Stimulated activated CD8-positive, alpha-beta memory T cell treated with anti-CD3 and anti-CD28 coated beads, Interleukin-7, amount 100 ng/mL, for 4 hours (primary cell): ENCODE results near the gene USP7.
"Not testable (repeated sequence)": the region's sequence is repeated elsewhere in the genome, so short reads cannot be mapped to it uniquely, and the experiment has no call there.

Experiments
- DNase-seq, 2 donors: peaks; one replicate each; pipeline ENCODE4 v3.0.0-alpha.2; 2020; ENCODE audit warnings: low read depth in 2 of 2

The USP7 gene

DNA sequence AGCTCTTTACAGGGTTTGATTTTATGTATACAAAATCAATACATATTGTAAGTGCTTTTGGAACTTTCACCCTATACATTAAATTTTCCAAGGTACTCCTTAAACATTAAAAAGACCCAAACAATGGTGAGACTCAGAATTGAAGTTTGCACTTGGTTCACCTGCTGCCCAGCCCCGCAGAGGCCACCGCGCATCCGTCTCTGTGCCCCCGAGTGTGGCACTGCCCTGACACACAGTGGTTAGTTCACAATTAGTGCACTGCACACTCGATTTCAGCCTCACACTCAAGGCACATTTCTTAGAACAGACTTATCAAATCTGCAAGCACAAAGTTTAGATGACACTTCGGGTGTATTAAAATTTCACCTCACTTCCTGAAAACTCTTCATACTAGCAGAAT is 38.3 kb downstream of the USP7 start:
- no peak for DNase-seq

DNA sequence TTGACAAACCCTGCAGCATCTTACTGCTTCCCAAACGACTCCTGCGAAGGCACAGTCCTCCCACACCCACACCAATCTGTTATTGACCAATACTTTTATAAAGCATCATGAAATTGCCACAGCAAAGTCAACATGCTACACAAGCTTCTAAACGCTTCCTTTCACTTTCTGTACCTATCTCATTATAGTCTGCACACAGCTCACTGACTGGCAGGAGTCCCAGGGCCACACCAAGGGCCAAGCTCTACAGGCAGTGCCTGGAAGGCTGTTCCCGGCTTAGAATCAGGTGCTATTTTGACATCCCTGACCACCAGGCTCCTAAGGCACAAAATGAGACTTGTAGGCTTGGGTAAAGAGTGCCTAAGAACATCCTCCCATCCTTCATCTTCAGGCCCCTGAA is 39.5 kb downstream of the USP7 start:
- no peak for DNase-seq

DNA sequence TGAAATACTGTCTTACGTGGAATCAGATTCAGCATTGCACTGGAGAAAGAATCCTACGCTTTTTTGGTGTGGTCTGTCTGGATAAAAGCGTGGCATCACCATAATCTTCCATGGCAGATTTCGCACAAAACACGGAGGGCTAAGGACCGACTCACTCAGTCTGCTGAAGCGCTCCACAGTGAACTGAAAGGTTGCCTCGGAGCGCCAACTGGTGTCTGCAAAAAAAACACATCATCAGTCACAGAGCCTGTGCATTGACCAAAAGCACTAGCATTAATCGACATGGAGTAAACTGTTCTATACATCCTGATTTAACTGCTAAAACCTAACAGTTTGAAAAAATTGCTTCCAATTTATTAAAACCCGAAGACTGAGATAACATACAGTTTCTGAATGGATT is 40.5 kb downstream of the USP7 start:
- no peak for DNase-seq

DNA sequence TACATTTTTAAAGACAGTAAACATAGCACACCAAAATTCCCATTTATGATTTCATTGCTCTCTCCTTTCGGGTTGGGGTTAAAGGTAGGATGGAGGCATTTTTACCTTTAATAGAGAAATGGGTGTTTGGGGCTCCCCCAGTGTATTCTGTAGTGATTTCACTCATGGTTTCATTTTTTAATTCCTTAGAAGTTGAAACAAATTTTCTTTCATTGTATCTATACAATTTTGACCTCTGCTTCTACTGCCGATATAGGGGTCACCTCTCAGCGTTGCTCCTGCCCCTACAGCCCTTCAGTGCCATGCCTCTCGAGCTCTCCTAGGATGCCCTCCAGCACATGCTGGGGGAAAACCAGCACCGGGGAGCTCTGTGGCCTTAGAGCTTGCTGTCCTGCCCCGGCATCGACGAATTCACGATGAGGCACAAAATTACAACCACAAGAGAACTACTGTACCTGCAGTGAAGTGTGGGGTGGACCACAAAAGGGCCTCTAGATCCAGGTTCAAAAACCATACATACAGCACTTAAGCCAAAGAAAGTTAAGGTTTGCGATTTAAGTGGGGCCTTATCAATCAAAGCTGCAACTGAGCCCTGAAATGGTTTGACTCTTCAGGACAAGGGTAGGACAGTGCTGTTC is 42.2 kb downstream of the USP7 start:
- DNase-seq: no peak

DNA sequence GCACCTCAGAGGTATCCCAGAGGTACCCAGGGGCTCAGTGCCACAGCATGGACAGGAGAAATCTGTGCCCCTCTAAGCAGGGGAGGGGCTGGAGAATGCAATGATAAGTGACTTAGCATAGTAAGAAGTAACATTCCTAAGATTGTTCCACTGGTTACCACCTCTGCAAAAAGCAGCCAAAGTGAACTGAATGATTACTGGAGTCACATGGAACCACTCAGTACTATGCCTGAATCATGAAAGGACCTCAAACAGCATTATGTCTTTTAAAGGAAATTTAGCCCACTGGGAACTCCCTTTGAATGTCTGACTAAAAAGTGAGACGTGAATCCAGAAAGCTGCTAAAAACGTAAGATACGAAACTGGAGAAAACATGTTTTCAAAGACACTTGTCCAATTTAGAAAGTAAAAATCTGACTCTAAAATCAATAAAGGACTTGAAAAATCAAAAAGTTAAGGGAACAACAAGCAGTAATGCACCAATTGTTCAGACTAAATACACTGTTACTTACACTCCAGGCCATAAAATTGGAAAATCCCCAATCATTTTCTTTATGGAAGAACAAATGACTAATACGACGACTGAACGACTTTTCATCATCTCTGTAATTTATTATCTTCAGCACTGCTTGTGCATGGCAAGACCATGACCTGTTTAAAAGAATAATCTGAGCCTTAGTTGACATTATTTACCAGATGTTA is 42.9 kb downstream of the USP7 start:
- no peak for DNase-seq

DNA sequence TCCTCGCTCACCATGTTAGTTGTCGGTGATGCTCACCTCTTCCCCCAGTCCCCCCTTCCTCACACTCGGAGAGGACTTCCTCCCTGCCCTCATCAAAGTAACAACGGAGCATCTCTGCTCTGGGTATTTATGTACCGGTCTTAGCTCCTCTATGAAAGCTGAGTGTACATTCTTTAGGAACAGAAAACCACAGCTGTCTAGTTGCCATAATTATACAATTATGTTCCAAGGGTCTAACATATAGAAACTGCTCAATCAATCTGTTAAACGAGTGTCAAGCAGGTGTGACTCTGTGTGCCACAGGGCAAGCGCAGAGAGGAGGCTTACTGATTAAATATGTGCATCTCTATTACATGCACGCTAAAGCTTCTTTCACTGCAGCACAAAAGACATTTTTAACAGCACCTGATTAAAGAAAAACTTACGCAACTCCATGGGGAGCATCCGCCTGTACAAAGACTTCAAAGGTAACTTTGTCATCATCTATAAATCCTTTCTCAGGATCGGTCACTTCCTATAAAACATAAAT is 43.7 kb downstream of the USP7 start:
- no peak for DNase-seq

DNA sequence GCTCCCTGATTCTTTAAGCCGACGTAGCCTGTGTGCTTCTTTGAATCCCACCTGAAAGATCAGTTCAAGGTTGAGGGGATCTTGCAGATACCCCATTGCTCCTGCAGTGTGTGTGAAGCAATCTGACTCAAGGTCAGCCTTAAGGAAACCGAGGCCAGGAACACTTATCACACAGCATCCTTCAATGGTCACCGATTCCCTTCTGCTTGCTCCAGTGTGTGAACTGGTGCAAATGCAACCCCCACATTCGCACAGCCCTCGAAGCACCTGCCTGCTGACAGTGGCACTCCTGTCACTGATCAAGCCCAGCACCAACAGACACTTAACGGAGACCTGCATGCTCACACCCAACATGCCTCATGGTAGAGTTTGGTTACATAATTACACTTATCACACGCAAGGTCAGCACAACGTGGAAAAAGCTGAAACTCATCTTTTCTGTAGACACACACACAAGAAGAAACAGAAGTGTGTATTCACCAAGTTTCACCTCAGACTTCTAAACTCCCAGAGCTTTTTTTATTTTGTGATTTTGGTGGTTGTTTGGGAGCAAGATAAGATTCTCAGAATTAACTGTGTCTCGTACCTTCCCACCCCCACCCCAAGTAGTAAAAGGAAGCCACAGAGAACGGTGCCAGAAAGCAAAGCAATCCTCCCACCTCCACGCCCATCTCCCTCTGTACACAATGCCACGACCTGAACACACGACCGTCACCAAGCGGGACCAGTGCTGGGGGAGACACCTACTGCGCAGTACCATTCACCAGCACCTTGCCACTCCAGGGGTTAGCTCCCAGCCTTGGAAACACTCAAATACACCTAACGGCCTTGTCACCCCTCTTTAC is 44.4 kb downstream of the USP7 start:
- DNase-seq: no peak

DNA sequence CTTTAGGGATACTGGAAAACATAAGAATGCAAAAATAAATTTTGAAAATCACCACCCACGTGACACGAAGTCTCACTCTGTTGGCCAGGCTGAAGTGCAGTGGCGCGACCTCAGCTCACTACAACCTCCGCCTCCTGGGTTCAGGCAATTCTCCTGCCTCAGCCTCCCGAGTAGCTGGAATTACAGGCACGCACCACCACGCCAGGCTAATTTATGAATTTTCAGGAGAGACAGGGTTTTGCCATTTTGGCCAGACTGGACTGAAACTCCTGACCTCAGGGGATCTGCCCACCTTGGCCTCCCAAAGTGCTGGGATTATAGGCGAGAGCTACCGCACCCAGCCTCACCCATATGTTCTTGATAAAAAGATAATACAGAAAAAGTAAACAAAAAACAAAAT is 46.4 kb downstream of the USP7 start:
- DNase-seq: not testable (repeated sequence)

DNA sequence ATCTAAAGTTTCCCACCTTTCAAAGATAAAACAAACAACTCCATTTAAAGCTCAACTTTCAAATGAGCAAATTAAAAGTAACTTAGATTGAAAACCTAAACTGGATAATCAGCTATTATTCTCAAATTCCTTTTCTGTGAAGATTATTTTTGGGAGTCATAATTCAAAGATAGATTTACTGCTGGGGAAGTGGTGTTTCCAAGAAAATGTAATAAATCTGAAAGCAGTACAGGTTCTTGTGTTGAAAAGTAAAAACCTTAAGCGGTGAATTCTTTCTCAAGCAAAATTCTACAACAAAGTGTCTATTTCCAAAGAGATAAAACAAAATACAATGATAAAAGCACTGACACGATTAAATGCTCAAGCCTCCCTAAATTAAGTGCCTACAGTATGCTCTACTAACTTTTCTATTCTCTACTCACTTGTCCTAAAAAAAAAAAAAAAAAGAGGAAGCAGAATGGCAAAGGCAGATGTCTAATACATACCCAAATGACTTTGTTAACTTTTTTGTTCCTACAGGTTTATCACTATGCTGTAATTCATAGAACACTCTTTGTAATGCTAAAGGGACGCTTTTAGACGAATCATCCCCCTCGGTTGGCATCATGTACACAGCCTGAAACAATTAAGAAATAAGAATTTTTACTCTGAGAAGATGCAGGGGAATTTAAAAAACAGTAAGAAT is 47.0 kb downstream of the USP7 start:
- no peak for DNase-seq

DNA sequence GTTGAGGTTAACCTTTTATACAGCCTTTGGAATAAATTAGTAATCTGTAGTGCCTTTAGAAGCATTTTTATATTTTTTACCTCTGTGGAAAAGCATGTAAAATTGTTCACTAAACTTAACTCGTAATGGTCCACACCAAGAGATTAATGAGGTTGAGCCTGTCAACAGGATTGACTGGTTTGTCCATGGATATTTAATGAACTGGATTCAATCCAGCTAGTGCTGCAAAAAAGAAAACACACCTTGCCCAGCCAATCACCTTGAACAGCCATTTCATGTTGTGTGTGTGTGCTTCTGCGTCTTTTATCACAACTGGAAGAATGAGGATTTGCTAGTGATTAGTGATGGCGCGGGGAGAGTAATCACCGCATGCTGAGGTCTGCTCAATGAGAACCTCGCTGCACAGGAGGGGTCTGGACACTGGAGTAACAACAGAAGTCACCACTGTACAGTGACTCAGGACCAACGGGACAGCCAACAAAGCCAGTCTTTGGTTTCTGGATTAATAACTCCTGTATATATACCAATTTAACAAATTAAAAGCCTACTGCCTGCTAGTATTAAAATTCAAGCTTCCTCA is 47.9 kb downstream of the USP7 start:
- no peak for DNase-seq

DNA sequence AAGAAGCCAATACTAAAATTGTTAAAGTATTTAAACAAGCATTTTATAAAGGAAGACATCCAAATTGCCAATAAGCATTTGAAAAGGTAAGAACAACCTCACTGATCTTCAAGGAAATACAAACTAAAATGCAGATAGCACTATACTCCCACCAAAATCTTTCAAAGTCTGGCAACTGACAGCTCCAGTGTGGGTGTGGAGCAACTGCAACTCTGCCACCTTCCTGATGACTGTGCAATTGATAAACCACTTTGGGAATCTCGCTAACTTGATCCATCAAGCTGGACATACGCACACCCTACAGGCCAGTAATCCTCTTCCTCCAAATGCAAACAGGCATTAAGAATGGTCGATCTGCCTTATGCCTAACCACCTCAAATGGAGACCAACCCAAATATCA is 49.6 kb downstream of the USP7 start:
- no peak for DNase-seq

DNA sequence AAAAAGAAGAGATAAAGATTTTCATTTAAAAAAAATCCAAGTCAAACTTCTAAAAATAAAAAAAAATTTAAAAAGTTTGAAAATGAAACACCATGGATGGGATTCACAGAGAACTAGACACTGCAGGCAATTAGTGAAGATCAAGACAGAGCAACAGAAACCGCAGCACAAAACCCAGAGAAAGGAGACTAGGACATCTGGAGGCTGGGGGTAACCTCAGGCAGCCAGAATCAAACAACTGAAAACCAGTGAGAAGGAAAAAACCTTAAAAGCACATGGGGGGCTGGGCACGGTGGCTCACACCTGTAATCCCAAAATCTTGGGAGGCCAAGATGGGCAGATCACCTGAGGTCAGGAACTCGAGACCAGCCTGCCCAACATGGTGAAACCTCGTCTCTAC is 50.9 kb downstream of the USP7 start:
- DNase-seq: no peak

DNA sequence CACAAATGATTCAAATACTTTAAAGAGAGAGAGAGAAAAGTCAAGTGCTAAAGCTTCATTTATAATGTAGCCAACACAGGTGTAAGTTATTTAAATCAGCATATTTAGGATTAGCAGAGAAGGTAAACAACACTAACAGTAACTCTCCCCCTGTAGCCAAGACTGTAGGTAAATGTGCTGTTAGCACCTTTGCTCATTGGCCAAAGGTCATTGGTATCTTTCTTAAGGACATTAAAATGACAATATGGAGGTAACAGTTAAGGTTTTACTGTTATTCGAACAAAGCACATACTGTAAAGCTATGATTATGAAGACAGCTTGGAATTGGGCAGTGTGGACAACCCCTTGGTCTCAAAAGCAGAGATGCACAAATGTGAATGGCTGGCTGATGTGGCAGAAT is 52.9 kb downstream of the USP7 start:
- DNase-seq: no peak

DNA sequence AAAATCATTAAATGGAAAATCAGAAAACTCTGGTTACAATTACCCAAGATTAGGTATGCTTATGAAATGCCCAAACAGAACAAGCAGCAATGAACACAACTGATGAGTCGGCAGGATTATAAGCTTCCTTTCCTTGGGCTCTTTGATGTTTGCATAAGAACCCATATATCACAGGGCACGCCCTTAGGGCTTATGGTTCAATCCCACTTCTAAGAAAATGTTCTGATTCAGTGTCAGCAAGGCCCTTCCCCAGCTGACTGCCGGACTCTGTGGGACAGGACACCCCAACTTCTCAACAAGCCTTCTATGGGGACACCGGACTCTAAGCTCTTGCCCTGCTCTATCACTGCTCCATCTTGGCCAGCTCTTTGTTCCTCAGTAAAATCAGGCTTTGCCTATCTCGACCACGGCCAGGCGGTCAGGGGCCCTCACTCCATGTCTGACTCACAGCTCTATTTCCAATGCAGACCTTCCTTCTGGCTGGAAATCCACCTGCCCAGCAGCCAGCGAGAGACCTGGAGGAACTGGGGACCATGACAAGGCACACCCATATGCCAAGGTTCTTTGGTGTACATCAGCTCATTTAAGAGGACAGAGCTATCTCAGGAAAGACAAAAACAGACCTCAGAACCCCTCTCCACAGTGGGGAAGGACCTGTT is 54.8 kb downstream of the USP7 start:
- DNase-seq: no peak

DNA sequence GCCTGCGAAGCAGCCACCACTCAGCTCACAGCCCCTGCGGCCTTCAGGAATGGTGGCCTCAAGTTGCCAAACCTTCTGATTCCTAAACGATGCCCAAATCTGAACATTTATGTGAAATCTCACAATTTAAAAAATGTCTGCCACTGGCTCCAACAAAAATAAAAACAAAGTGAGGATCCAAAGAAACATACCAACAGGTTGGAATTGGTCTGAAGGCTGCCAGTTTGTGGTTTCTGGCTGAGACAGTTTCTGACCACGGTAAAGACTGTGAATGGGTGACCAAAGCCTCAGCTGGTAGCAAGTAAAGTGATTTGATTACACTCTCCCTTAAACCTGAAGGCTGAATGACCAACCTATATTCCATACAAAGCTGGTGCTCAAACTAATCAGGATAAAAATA is 56.6 kb downstream of the USP7 start:
- DNase-seq: no peak

DNA sequence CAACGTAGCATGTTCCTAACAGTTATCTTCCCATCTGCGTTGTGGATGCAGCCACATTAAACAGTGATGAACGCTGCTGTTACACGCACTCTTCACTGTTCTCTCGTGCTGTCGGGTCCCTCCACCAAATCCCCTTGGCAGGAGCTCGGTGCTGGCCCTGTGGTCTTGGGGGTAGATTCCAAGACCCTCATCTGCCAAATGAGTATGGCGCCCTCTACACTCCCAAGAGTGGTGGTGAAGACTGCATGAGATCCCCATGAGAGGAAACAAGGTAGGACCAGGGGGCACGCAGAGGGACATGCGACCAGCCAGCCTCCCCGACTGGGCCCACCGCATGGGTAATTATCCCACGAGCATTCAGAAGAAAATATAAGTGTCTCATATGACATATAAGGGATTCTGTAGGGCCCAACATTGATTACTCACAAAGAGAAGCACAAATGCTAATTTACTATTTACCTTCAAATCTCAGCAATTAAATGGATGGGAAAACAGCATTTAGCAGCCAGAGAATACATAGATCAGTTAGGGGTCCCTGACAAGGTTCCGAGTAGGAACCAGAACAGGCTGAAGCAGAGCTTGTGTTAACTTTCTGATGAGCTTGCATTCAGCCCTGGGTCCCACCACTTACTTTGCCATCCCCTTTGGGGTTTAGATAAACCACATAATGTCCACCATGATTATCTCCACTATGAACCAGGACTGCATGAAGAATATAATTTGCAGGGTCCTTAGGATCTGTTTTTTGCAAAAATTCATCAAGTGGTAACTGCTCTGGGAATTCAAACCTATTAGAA is 57.7 kb downstream of the USP7 start:
- DNase-seq: no peak

DNA sequence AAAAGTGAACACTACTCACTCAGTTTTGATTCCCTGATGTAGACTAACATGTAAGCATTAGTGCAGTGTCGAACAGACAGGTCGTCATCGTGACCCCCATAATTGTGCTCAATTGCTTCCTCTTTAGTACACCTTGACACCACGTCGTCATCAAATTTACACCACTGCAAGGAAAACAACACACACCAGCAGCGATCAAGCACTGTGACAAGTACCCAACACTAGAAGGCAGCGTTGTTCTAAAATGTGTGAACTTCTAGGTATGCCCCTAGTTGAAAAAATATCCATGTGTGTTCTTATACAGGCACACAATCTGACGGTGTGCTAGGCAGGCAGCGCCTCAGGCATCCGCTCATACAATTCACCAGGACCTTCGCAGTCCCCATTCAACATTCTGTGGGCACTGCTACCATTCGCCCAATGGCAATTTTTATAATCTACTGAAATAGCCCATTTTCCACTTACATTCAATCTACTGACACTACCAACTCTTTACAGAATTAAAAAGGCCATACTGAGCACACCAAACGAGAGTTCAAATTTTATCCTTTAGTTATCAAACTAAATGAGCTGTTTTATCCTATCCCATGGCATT is 58.4 kb downstream of the USP7 start:
- DNase-seq: no peak

DNA sequence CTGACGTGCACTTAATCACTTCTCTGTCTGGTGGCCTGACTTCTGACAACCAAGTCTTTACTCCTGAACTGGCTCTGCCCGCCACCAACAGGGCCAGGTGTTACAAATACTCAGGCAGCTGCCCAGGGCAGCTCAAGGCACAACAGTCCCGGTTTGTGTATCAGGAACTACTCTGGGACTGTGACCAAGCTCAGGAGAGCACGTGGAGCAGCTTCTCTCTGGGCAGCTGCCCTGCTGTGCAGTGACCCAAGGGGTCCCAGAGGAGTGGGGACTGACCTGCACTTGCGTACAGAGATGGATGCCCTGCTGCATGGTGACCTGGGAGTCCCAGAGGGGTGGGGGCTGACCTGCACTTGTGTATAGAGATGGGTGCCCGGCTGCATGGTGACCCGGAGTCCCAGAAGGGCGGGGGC is 59.7 kb downstream of the USP7 start:
- no peak for DNase-seq

DNA sequence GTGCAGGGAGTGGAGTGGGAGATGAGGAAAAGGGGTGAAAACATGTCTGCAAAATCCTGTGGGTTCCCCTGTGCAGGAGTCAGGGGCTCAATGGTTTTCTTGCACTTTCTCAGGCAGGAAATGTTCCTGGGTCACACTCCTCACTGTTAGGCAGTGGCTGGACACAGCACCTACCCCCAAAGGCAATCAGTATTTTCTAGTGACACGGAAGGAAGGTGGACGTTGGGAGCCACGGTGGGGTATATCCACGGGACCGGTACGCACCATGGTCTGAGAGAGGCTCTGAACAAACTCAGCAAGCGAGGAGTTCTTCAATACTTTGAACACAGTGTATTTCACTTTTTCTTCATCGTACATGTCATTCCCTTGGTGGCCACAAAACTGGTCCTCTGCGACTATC is 60.7 kb downstream of the USP7 start:
- DNase-seq: no peak

DNA sequence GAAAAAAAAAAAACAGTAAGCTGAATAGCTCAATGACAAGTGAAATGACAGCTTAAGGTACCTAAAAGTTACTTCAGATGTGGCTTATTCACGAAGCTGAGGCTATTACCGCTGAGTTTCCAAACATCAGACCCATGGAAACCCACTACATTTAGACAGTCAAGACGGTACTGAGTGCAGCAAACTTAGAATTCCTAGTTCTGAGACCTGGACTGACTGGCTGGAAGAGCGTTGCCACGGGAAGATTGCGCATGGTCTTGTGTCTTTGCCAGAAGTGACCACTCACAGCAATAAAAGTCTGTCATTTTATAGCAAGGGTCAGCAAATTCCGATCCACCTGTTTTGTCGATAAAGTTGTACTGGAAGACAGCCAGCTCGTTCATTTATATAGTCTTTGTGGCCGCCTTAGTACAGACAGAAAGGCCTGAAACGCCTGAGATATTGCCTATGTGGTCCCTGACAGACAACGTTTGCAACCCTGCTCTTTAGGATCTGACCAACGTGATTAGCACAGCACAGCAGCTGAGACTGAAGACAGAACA is 62.3 kb downstream of the USP7 start:
- no peak for DNase-seq
